GM13976 (cell line): ENCODE measurements around the gene MAB21L3.

Experiments used
- DNase-seq: peaks from one replicate; pipeline ENCODE4 v3.0.0; 2012; ENCODE audit warnings: low spot score
- CTCF ChIP-seq: IDR thresholded peaks from 2 replicates; pipeline ENCODE4 v1.5.1; 2012; ENCODE audit warnings: borderline replicate concordance, mild to moderate bottlenecking; ENCODE audit not compliant: insufficient read depth; ENCODE audit errors: extremely low read depth, missing control alignments, control extremely low read depth
- in situ Hi-C: fragments of 300-500 bp; cut with MboI; formaldehyde crosslinking; loops from one replicate; pipeline ENCODE4 v1.12.0; 2022; ENCODE audit warnings: low sequenced_read_pairs, mixed read lengths, inconsistent platforms; ENCODE audit not compliant: unreplicated experiment

Gene MAB21L3

GRCh38 chr1:116113615-116114014 is 2.4 kb downstream of the MAB21L3 start:
- in situ Hi-C loops = no loop called here

GRCh38 chr1:116115476-116116439 is 4.6 kb downstream of the MAB21L3 start:
- no peak for DNase-seq
- TF ChIP-seq CTCF = no peak
- in situ Hi-C loops = no loop called here

More at GRCh38 chr1:116113615-116114014, 2.4 kb downstream of the MAB21L3 start:
- no peak for TF ChIP-seq CTCF
- DNase-seq = no peak

- TF ChIP-seq CTCF = no peak
- DNase-seq = no peak
- in situ Hi-C loops = no loop called here
Measured at GRCh38 chr1:116118471-116118870, 7.3 kb downstream of the MAB21L3 start.

GRCh38 chr1:116119876-116120275 is 8.7 kb downstream of the MAB21L3 start:
- no peak for DNase-seq
- TF ChIP-seq CTCF = no peak
- in situ Hi-C loops = no loop called here

GRCh38 chr1:116122955-116123757 is 12.0 kb downstream of the MAB21L3 start:
- no peak for DNase-seq
- TF ChIP-seq CTCF = no peak
- in situ Hi-C loops = no loop called here

- TF ChIP-seq CTCF = no peak
- DNase-seq = no peak
- in situ Hi-C loops = no loop called here
Measured at GRCh38 chr1:116123837-116124533, 12.8 kb downstream of the MAB21L3 start.
